Endothelial cell of umbilical vein (primary cell): Measurements from ENCODE around the gene UBE2H. TPM values are rescaled to one million over a fixed set of nuclear protein-coding genes. Genes with fewer than 3 reads are reported as not detected.

Source experiments
- BruUV-seq: library from RNA; stranded (reverse); fragments of 400-500 nt; replicated peaks from 2 replicates; lab custom pipeline; 2021; lab: Mats Ljungman, UMichigan
- CTCF ChIA-PET: fragments of 300-600, 350-600 bp; sonication (Branson Sonifier 250); formaldehyde crosslinking; loops from one replicate; lab custom pipeline; 2021; ENCODE audit warnings: antibody characterized with exemption, inconsistent platforms; lab: Charles Lee
- POLR2A ChIA-PET: fragments of 300-600, 350-600 bp; sonication (Branson Sonifier 250); formaldehyde crosslinking; loops from one replicate; lab custom pipeline; 2021; ENCODE audit warnings: antibody characterized with exemption, inconsistent platforms; lab: Charles Lee
- DNase-seq: peaks from one replicate; pipeline ENCODE4 v3.0.0-alpha.2; 2011; ENCODE audit warnings: low read depth, low spot score
- FAIRE-seq: peaks from 2 replicates; lab custom pipeline; 2011; peaks lifted over from hg19 to GRCh38; lab: Jason Lieb, UNC
- H2AFZ ChIP-seq: 2 replicates; pipeline ENCODE4 v1.6.0; 2012; ENCODE audit warnings: low read depth, low read length, control low read depth, inconsistent platforms
- H3K27ac ChIP-seq: 2 replicates; pipeline ENCODE4 v1.5.1; 2011; ENCODE audit warnings: low read depth, mild to moderate bottlenecking, control low read depth, low read length, moderate library complexity; ENCODE audit not compliant: insufficient read depth
- H3K27me3 ChIP-seq, 2 experiments: 2 replicates each; pipeline versions ENCODE4 v1.6.0 to v1.6.1; 2011; ENCODE audit warnings: low read length in 2 of 2, mixed read lengths in 1 of 2; ENCODE audit not compliant: control insufficient read depth in 2 of 2, insufficient read depth in 2 of 2
- H3K36me3 ChIP-seq, 2 experiments: 2 replicates in 1 of 2; 3 replicates in 1 of 2; pipeline ENCODE4 v1.5.1; 2011; ENCODE audit warnings: low read length in 2 of 2, mild to moderate bottlenecking in 1 of 2, moderate library complexity in 1 of 2; ENCODE audit not compliant: control insufficient read depth in 2 of 2, insufficient read depth in 2 of 2; ENCODE audit errors: extremely low read depth in 1 of 2
- H3K4me1 ChIP-seq: 3 replicates; pipeline ENCODE4 v1.5.1; 2011; ENCODE audit warnings: mild to moderate bottlenecking, low read length; ENCODE audit not compliant: control insufficient read depth, insufficient read depth; ENCODE audit errors: extremely low read depth
- H3K4me2 ChIP-seq: 2 replicates; pipeline ENCODE4 v1.6.1; 2011; ENCODE audit warnings: low read length, control low read depth, mixed read lengths; ENCODE audit not compliant: insufficient read depth
- H3K4me3 ChIP-seq, 3 experiments: fragments of 200-600 bp in 1 of 3; sonication (generic), shearing (Covaris generic) in 1 of 3; replicated peaks in 1 of 3; 2 replicates each; pipeline ENCODE4 v1.5.1; 2011 to 2016; ENCODE audit warnings: control low read depth in 3 of 3, low read length in 3 of 3, mild to moderate bottlenecking in 2 of 3, inconsistent platforms in 1 of 3, low read depth in 1 of 3, moderate library complexity in 1 of 3; ENCODE audit not compliant: insufficient read depth in 1 of 3
- H3K79me2 ChIP-seq: 2 replicates; pipeline ENCODE4 v1.6.0; 2012; ENCODE audit warnings: low read length, inconsistent platforms; ENCODE audit not compliant: control insufficient read depth, insufficient read depth
- H3K9ac ChIP-seq: replicated peaks from 2 replicates; pipeline ENCODE3; 2011; ENCODE audit warnings: low read length, control low read depth; ENCODE audit not compliant: insufficient read depth; ENCODE audit errors: extremely low read depth
- H3K9me1 ChIP-seq: replicated peaks from 3 replicates; pipeline ENCODE4 v1.6.0; 2011; ENCODE audit warnings: mild to moderate bottlenecking, low read length; ENCODE audit not compliant: control insufficient read depth, insufficient read depth; ENCODE audit errors: extremely low read depth
- H3K9me3 ChIP-seq: replicated peaks from 2 replicates; pipeline ENCODE4 v1.5.1; 2012; ENCODE audit warnings: low read length, inconsistent platforms; ENCODE audit not compliant: control insufficient read depth, insufficient read depth
- H4K20me1 ChIP-seq: replicated peaks from 2 replicates; pipeline ENCODE3; 2011; ENCODE audit warnings: mild to moderate bottlenecking, low read length; ENCODE audit not compliant: control insufficient read depth, insufficient read depth; ENCODE audit errors: extremely low read depth
- EZH2 ChIP-seq: IDR thresholded peaks from 2 replicates; pipeline ENCODE4 v1.6.1; 2012; ENCODE audit warnings: borderline replicate concordance, low read depth, mild to moderate bottlenecking, moderate library complexity, low read length, inconsistent platforms; ENCODE audit not compliant: severe bottlenecking
- FOS ChIP-seq: IDR thresholded peaks from 2 replicates; pipeline ENCODE4 v1.6.1; 2011; ENCODE audit warnings: mild to moderate bottlenecking, low read length, moderate library complexity, borderline replicate concordance; ENCODE audit not compliant: insufficient read depth
- GATA2 ChIP-seq: IDR thresholded peaks from 2 replicates; pipeline ENCODE4 v1.7.0; 2011; ENCODE audit warnings: low read depth, mild to moderate bottlenecking, moderate library complexity, mixed read lengths, low read length; ENCODE audit not compliant: insufficient read length, insufficient read depth
- JUN ChIP-seq: IDR thresholded peaks from 2 replicates; pipeline ENCODE4 v1.6.1; 2011; ENCODE audit warnings: borderline replicate concordance, low read depth; ENCODE audit not compliant: insufficient read length, insufficient read depth
- MYC ChIP-seq: IDR thresholded peaks from one replicate; pipeline ENCODE4 v1.6.1; 2011; ENCODE audit warnings: mild to moderate bottlenecking, low read depth, low read length
- POLR2A ChIP-seq: IDR thresholded peaks from 2 replicates; pipeline ENCODE4 v1.6.1; 2012; ENCODE audit warnings: low read depth, mild to moderate bottlenecking, control low read depth, low read length
- POLR2AphosphoS5 ChIP-seq: IDR thresholded peaks from 2 replicates; pipeline ENCODE4 v1.6.1; 2012; ENCODE audit warnings: low read depth, mild to moderate bottlenecking, control low read depth, low read length, moderate library complexity; ENCODE audit not compliant: insufficient read depth
- dilution Hi-C: fragments of 300-500 bp; cut with MboI; formaldehyde crosslinking; loops from one replicate; pipeline ENCODE4 v1.15.0; 2019; ENCODE audit warnings: low sequenced_read_pairs; ENCODE audit not compliant: extremely low pct_ligation_motif_present
- intact Hi-C: fragments of 100-400 bp; cut with micrococcal nuclease; formaldehyde crosslinking; loops from one replicate; pipeline ENCODE4 v1.10.0; 2022
- polyA plus RNA-seq, 4 experiments: library from polyadenylated mRNA; depleted of rRNA in 3 of 4; stranded (reverse) in 3 of 4; unstranded in 1 of 4; fragments of >200 nt; gene quantifications; 2 replicates each; pipeline versions ENCODE4 v1.2.1 to v1.2.3, GENCODE V29; 2011 to 2012; ENCODE audit warnings: missing spikeins in 1 of 4
- total RNA-seq: library from RNA; stranded (reverse); gene quantifications from 2 replicates; pipeline ENCODE4 v1.2.3, GENCODE V29; 2021
- TF ChIP-seq, protein P1 (sequence below): IDR thresholded peaks from 2 replicates; pipeline ENCODE4 v1.6.1; 2011; ENCODE audit not compliant: insufficient read depth, insufficient read length
- TF ChIP-seq, protein P2 (sequence below), 2 donors: IDR thresholded peaks; 1 replicate in 1 of 2; 2 replicates in 1 of 2; pipeline ENCODE4 v1.5.1; 2011; ENCODE audit warnings: low read length in 2 of 2, mild to moderate bottlenecking in 2 of 2, moderate library complexity in 2 of 2, control low read depth in 1 of 2, inconsistent platforms in 1 of 2, low read depth in 1 of 2; ENCODE audit not compliant: insufficient read depth in 1 of 2; ENCODE audit errors: extremely low read depth in 1 of 2

UBE2H gene
- total and polyA plus RNA-seq, 2 donors (not counting 3 experiments of a cell fraction or from before 2014, with no cell fraction given), result 51.7 to 90.1 TPM

DNA sequence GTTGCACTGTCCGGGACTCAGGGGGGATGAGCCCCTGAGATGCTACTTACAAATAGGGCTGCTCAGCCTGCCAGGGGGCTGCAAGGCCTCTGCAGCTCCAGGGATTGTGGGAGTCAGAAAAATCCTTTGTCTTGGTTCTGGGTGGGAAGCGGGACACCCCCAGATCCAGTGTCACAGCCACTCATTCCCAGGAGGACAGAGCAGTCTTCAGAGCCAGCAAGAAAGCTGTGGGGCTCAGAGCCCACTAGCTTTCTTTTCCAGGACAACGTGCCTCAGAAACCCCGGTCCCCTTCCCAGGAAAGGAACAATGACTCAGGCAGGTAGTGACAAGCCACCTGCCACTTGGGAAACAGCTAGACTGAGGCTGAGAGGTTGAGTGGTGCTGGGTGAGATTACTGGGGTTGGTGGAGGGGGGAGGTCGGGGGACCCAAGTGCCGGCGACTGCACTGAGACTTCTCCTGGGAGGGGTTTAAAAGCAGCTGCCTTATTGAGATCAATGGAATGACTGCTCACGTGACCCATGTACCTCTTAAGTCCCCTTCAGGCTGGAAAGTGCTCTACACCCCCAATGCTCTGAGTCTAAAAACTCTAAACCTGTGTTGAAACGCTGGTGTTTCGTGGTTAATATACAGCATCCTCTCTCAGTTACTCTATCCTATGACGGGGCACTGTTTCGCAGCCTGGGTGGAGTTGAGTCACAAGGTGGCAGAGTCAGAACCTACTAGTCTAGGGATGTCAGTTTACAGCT, 123.6 kb downstream of the UBE2H start:
- dilution Hi-C loops, result no loop called here
- H3K9ac ChIP-seq, result no peak overlapping the region
- H3K4me2 ChIP-seq, result no peak overlapping the region
- no peaks in the 10 kb centered on the region for H3K79me2 ChIP-seq
- H3K9me3 ChIP-seq, result no peaks in the 10 kb centered on the region
- H3K9me1 ChIP-seq, result no peaks in the 10 kb centered on the region
- no TSS peak for BruUV-seq
- H3K27ac ChIP-seq, result no peak overlapping the region
- TF ChIP-seq FOS (no peak), EZH2 (no peak), POLR2AphosphoS5 (no peak), JUN (no peak), GATA2 (no peak), POLR2A (no peak), MYC (no peak)
- TF ChIP-seq, protein P1, sequence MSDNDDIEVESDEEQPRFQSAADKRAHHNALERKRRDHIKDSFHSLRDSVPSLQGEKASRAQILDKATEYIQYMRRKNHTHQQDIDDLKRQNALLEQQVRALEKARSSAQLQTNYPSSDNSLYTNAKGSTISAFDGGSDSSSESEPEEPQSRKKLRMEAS, result no peak
- TF ChIP-seq, protein P2, sequence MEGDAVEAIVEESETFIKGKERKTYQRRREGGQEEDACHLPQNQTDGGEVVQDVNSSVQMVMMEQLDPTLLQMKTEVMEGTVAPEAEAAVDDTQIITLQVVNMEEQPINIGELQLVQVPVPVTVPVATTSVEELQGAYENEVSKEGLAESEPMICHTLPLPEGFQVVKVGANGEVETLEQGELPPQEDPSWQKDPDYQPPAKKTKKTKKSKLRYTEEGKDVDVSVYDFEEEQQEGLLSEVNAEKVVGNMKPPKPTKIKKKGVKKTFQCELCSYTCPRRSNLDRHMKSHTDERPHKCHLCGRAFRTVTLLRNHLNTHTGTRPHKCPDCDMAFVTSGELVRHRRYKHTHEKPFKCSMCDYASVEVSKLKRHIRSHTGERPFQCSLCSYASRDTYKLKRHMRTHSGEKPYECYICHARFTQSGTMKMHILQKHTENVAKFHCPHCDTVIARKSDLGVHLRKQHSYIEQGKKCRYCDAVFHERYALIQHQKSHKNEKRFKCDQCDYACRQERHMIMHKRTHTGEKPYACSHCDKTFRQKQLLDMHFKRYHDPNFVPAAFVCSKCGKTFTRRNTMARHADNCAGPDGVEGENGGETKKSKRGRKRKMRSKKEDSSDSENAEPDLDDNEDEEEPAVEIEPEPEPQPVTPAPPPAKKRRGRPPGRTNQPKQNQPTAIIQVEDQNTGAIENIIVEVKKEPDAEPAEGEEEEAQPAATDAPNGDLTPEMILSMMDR (IDR thresholded peaks at IDR 0.05; ENCODE audit: extremely low read depth in 1 of 2, insufficient read depth in 1 of 2, low read depth in 1 of 2, low read length in 2 of 2), result no peak
- peaks cover 0 to 18% of the 10 kb centered on the region in 2 experiments for H3K36me3 ChIP-seq
- DNase-seq (no peak), FAIRE-seq (no peak)
- H2AFZ ChIP-seq, result no peak overlapping the region
- intact Hi-C loops, result loop anchor here (5.0 kb wide), 2 partner anchors 123 to 462 kb away; partner anchors contain the start of gene UBE2H
- no peaks in the 10 kb centered on the region for H3K27me3 ChIP-seq
- no peak overlapping the region for H3K4me3 ChIP-seq
- ChIA-PET CTCF (interaction anchor here (0.6 to 8.9 kb wide), 20 partner anchors 12 to 486 kb away, joined by 3 to 130 read pairs (median 5); partner anchors contain the start of genes NRF1 and STRIP2), POLR2A (no interaction called here)
- H3K4me1 ChIP-seq, result peaks cover 10% of the 10 kb centered on the region
- no peaks in the 10 kb centered on the region for H4K20me1 ChIP-seq
